Glutamatergic neuron (in vitro differentiated cells): ENCODE measurements around the gene FBXL12. TPM values are rescaled to one million over a fixed set of nuclear protein-coding genes. Genes with fewer than 3 reads are reported as not detected.
A peak's percentile ranks its signal among the peaks of the same experiment; 100 is the strongest.

Experiments used
- DNase-seq: peaks from one replicate; pipeline ENCODE4 v3.0.0; 2022
- H3K27ac Mint-ChIP-seq: one replicate; pipeline ENCODE4 v1.8.0; 2020; ENCODE audit warnings: mild to moderate bottlenecking, mixed read lengths, inconsistent platforms; ENCODE audit not compliant: unreplicated experiment
- H3K27me3 Mint-ChIP-seq: one replicate; pipeline ENCODE4 v1.8.0; 2020; ENCODE audit warnings: mild to moderate bottlenecking, moderate library complexity, mixed read lengths, inconsistent platforms; ENCODE audit not compliant: unreplicated experiment
- H3K36me3 Mint-ChIP-seq: one replicate; pipeline ENCODE4 v1.8.0; 2020; ENCODE audit warnings: mild to moderate bottlenecking, mixed read lengths, inconsistent platforms; ENCODE audit not compliant: unreplicated experiment
- H3K4me1 Mint-ChIP-seq: one replicate; pipeline ENCODE4 v1.8.0; 2020; ENCODE audit warnings: mild to moderate bottlenecking, low read depth, mixed read lengths, inconsistent platforms; ENCODE audit not compliant: unreplicated experiment
- H3K4me3 Mint-ChIP-seq: one replicate; pipeline ENCODE4 v1.8.0; 2020; ENCODE audit warnings: mild to moderate bottlenecking, mixed read lengths, inconsistent platforms; ENCODE audit not compliant: unreplicated experiment
- H3K9me3 Mint-ChIP-seq: one replicate; pipeline ENCODE4 v1.8.0; 2020; ENCODE audit warnings: mild to moderate bottlenecking, moderate library complexity, mixed read lengths, inconsistent platforms; ENCODE audit not compliant: unreplicated experiment
- CTCF ChIP-seq: fragments of 200-600 bp; sonication (generic); IDR thresholded peaks from one replicate; pipeline ENCODE4 v1.5.0; 2021; ENCODE audit not compliant: partially characterized antibody, unreplicated experiment
- long read RNA-seq: library from polyadenylated mRNA; unstranded; transcript quantifications from one replicate; pipeline ENCODE4 v2.0.0, GENCODE V29; 2020; ENCODE audit not compliant: unreplicated experiment
- total RNA-seq: library from RNA; stranded (reverse); fragmentation: NEBNext Ultra II Directional; extraction: Animal tissue kit (Norgen Biotek cat#: 25700); gene quantifications from one replicate; pipeline ENCODE4 v1.2.1, GENCODE V29; 2021; ENCODE audit not compliant: unreplicated experiment

Gene FBXL12
- total RNA-seq = 43.0 TPM
- long read RNA-seq, transcript FBXL12-201 (3 exons, 1,852 nt) = major isoform, 10 of 20 reads
- long read RNA-seq, partial matches to known transcripts = 2 of 20 reads
- long read RNA-seq, other reads (novel, unspliced or antisense) = 0 of 20 reads

- peak within 1 kb of the TSS; percentile 91 for H3K4me3 Mint-ChIP-seq
- H3K36me3 Mint-ChIP-seq = peaks cover 8% of the 10 kb centered on the region
- H3K27ac Mint-ChIP-seq = peak within 1 kb of the TSS; percentile 90
- H3K4me1 Mint-ChIP-seq = peaks cover 3% of the 10 kb centered on the region
- DNase-seq = peak; percentile 100
- TF ChIP-seq CTCF = no peak
- H3K9me3 Mint-ChIP-seq = peaks cover 13% of the 10 kb centered on the region
- peaks cover 8% of the 10 kb centered on the region for H3K27me3 Mint-ChIP-seq
These were observed at the start of gene FBXL12 for GRCh38 chr19:9818734-9819595. Gene FBXL12 (minus strand): TSS chr19:9819079. CDS start chr19:9818813, 266 bp downstream.

DNA sequence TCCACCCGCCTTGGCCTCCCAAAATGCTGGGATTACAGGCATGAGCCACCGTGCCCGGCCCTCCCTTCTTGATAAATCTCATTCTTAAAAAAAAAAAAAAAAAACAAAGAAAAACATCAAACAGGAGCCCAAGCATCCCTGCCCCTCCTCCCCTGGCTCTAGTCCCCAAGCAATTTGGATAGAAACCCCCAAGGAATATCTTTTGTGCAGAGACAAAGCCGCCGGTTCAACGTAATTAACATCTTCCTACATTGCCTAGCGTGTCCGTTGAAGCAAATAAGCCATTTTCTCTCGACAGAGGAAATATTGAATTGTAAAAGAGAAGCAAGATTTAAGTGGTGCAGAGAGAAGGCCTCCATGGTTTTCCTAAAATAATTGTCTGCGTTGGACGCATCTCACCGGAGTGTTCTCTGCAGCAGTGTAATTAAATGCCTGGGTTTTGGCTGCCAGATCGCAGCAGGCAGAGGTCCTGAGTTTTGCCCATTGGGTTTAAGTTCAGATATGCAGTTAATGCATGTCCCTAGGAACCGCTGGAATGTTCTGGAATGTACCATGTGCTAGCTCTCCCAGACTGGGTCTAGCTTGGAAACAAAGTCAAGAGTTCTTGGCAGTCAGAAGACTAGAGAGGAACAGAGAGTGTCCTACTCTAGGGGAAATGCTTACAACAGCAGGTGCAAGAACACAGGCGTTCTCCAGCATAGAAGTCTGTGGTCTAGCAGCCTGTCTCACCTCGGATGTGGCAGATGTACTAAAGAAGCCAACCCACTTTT is 47.0 kb upstream of the FBXL12 start:
- no peak overlapping the region for H3K27ac Mint-ChIP-seq
- TF ChIP-seq CTCF = no peak

GRCh38 chr19:9863759-9864158 is 44.9 kb upstream of the FBXL12 start:
- H3K4me1 Mint-ChIP-seq = no peaks in the 10 kb centered on the region
- TF ChIP-seq CTCF = no peak
- no peak overlapping the region for H3K27ac Mint-ChIP-seq
- peaks cover 8% of the 10 kb centered on the region for H3K27me3 Mint-ChIP-seq
- DNase-seq = no peak
- no peaks in the 10 kb centered on the region for H3K36me3 Mint-ChIP-seq
- H3K9me3 Mint-ChIP-seq = peaks cover 3% of the 10 kb centered on the region
- no peak overlapping the region for H3K4me3 Mint-ChIP-seq

More for the DNA sequence above, 47.0 kb upstream of the FBXL12 start:
- peaks cover 2% of the 10 kb centered on the region for H3K9me3 Mint-ChIP-seq
- H3K36me3 Mint-ChIP-seq = no peaks in the 10 kb centered on the region
- peaks cover 8% of the 10 kb centered on the region for H3K27me3 Mint-ChIP-seq
- H3K4me1 Mint-ChIP-seq = no peaks in the 10 kb centered on the region
- no peak overlapping the region for H3K4me3 Mint-ChIP-seq
- DNase-seq = no peak

DNA sequence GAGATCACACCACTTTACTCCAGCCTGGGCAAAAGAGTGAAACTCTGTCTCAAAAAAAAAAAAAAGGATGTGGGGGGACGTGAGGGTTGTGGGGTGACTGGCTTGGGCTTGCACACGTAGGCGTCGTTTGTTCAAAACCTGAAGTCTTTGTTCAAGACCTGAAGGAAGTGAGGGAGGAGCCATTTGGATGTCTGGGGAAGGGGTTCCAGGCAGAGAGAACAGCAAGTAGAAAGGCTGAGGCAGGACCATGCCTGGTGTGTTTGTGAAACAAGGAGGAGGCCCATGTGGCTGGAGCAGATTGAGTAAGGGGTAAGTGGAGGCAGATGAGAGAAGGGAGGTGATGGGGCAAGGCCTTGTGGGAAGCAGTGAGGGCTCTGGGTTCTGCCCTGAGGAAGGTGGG is 44.1 kb upstream of the FBXL12 start:
- Mint-ChIP-seq H3K27ac (no peak overlapping the region), H3K9me3 (peaks cover 3% of the 10 kb centered on the region), H3K4me3 (no peak overlapping the region), H3K4me1 (no peaks in the 10 kb centered on the region), H3K27me3 (peaks cover 8% of the 10 kb centered on the region), H3K36me3 (no peaks in the 10 kb centered on the region)
- no peak for DNase-seq
- no peak for TF ChIP-seq CTCF
